Stimulated activated CD8-positive, alpha-beta memory T cell treated with anti-CD3 and anti-CD28 coated beads, Interleukin-7, amount 100 ng/mL, for 4 hours (primary cell): ENCODE results near the gene TNFRSF1A.
A peak's percentile ranks its signal among the peaks of the same experiment; 100 is the strongest.
"Not testable (repeated sequence)": the region's sequence is repeated elsewhere in the genome, so short reads cannot be mapped to it uniquely, and the experiment has no call there.

ENCODE experiments used
- DNase-seq, 2 donors: peaks; one replicate each; pipeline ENCODE4 v3.0.0-alpha.2; 2020; ENCODE audit warnings: low read depth in 2 of 2

Gene TNFRSF1A

DNA sequence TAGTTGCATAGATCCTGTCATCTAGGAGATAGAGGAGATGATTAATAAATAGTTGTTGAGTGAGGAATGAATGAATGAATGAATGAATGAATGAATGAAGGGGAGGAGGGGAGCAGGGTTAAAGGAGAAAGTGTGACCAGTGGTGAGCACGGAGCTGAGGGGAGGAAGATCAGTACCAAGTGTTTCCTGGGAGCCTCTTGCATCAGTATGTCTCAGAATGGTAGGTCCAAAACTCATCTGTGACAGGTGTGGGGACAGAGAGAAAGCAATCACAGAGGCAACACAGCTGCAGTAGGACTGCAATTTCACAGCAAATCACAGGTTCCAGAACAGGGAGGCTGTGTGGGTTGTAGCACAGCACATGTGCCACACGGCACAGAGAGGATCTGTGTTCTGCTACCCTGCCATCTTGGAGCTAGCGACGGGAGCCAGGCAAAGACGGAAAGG is 14.5 kb upstream of the TNFRSF1A start:
- no peak for DNase-seq

DNA sequence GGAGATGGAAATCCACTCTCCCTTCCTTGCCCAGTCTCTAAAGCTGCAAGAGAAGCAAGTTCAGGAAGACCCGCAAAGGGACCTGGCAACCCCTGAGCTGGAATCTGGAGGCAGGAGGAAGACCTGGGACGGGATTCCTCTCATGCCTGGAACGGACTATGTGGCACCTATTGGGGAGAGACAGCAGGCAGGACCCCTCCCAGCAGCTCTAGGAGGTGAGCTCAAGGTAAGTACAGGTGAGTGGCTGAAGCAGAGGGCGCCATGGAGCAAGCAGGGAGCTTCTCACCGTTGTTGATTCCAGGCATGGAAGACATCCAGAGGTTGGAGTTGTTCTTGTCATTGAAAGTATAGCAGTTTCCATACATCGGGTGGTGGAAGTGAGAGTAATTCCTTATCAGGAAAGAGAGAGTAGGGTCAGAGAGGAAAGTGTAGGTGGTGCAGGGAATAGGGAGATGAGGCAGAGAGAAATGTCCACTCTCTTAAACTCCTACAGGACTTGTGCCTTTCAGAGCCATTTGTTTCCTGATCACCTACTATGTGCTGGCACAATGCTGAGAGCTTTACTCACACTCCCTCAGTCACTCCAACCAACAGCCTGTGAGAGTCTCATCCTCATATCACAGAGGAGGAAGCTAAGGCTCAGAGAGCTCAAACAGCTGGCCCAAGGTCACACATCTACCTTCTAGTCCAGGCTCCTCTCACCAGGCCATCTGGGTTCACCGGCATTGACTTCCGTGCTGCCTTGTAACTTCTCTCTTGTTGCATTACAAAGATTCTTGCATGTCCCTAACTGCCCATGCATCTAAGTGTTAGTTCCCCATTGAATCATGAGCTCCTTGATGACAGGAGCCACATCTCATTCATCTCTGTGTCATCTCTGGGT is 13.9 kb upstream of the TNFRSF1A start:
- DNase-seq, result no peak

DNA sequence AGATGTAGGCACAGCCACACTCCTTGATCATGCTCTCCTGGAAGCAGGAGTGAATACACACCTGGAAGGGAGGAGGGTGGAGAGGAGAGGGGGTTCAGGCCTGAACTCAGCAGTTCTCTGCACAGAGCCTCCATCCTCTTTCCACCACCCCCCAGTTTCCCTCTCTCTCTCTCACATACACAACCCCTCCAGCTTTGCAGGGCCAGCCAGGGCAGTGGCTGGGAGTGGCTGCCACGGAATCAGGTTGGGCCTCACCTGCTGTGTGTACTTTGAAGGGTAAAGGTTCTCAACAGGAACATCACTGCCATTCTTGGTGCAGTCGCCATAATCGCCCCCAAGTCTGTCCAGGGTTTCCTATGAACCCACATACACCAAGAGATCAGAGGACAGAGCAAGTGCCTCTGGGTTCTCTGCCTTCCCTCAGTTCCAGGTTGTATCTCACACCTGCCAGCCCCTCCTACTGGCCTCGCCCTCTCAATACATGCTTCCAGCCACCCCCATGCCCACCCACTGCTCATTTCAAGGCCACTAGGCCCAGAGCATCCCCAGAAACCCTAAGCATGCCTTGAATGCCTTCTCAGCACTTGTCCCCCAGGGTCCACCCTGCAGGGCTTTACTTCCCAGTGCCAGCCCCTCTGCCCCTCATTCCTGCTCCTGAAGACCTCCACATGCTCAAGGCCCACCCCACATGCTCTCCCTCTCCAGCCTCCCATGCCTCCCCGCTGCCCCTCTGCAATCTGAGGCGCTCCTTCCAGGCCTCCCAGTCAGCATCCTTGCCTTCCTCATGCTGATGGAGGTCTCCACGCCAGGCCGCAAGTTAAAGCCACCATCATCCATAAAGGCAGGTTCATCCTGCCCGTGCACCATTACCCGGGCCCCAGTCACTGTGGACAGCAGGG is 12.9 kb upstream of the TNFRSF1A start:
- no peak for DNase-seq

DNA sequence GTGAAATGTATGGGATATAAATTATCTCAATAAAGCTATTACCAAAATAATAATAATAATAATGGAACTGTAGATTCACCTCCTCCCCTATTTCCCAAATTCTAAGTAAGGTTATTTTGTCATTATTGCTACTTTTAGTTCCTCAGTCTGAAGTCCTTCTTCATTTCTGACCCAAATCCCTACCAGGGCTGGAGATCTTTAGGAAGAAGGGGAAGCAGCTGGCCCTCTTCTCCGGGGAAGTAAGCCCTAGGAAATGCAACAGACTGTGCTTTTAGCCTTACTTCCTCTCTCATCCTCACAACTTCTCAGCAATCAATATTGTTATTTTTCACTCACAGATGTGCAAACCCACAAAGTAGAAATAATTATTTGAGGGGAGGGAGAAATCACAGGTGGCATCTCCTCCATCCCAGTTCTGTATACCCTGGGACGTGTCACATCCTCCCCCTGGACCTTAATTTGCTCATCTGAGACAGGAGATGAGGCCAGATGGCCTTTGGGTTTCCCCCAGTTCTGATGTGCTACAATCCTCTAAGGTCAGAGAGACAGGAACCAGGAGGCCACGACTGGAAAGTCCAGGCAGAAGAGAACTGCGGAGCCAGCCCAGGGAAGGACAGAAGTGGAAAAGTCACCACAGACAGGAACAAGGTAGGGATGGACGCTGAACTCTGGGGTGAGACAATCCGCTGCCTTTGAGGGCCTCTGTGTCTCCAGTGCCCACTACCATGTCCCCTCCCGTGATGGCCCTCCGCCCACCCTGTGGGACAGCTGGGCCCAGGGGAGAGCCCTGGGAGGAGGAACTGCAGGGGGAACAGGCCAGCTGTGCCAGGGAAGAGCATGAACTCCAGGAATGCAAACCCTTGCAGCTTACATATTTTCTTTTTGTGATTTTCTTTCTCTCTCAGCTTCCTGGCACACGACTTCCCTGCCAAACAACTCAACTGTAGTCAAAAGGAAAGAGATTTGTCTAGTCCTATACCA is 10.6 kb upstream of the TNFRSF1A start:
- DNase-seq, result no peak

DNA sequence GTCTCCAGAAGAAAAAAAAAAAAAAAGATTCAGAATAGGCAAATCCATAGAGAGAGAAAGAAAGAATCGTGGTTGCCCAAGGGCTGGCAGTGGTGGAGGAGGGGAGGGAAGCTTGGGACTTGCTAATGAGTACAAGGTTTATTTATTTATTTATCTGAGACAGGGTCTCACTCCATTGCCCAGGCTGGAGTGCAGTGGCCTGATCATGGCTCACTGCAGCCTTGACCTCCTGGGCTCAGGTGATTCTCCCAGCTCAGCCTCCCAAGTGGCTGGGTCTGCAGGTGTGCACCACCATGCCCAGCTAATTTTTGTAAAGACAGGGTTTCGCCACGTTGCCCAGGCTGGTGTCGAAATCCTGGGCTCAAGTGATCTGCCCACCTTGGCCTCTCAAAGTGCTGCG is 9.7 kb upstream of the TNFRSF1A start:
- DNase-seq, result no peak

DNA sequence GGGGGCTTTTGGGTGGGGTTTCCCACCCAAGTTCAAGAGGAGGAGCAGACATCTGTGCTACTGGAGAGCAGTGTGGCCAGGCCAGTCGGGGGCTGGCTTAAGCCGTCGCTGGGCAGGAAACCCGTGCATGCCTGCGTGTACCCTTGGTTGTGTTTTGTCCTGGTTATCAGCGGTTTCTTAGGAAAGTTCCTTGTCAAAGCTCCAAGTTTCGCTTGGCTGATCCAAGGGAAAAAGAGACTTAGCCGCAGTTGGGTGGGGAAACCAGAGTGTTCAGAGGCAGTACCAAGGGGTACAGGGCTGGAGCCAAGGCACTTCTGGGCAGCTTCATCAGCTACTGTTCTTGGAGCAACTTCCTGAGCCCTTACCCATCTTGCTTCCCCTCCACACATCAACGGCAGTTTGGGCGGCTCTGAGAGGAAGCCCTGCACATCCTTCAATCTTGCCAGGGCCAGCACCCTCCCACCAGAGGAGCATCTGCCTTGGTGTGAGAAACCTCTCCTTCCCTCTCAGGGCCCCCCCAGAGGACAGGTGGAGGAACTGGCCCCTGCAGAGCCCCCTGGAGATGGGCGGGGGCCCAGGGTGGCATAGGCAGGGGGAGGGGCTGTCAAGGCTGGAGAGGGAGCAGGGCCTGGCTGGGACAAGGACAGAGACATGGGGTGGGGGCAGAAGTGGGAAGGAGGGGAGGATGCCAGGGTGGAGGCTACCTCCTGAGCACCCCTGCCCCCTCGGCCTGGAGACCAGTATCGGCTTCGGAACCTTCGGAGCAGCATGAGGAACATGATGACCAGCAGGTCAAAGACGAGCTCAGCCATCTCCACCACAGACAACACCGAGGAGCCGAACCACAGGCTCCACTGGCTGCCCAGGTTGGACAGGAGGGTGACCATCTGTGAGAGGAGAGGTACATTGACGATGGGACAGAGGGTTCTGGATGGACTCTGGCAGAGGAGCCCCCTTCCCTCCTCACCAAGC is 5.8 kb upstream of the TNFRSF1A start:
- no peak for DNase-seq

DNA sequence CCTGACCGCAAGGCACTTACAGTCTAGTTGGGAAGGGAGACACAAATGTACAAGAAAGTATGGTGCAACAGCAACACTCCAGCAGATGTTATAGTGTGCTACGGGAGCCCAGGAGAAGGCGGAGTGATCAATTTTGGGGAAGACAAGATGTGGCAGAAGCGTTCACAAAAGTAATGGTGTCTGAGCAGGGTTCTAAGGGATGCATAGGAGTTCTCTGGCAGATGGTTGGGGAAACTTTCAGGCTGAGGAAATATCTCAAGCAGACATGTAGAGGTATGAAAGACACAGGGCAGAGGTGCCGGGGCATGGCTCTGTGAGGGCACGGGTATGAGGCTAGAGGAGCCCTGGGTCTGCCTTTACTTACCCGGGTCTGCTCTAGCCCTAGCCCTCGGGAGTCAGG is 5.1 kb upstream of the TNFRSF1A start:
- no peak for DNase-seq

DNA sequence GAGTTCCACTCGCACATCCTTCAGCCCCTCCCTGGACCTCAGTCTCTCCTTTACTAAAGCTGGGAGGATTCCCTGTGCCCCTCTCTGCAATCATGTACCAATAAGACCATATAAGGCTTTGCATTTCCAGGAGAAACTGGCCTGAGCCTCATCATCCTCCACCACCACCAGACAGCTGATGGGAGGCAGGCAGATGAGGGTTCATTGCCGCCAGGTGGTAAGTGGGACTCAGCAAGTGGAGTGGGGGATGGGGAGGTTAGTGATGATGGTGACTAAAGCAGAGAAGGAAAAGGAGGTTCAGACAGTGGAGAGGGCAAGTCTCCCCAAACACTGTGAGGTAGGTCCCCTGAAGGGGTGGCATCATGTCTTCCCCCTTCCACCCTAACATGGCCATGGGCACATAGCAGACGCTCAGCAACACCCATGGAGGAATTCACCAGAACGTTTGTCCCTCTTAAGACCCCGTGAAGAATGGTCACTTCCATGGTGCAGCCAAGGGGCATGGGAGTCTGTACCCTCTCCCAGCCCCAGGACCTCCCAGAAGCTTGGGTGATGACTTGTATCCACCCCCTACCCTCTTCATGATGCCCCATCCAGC is 4.5 kb upstream of the TNFRSF1A start:
- DNase-seq, result no peak

DNA sequence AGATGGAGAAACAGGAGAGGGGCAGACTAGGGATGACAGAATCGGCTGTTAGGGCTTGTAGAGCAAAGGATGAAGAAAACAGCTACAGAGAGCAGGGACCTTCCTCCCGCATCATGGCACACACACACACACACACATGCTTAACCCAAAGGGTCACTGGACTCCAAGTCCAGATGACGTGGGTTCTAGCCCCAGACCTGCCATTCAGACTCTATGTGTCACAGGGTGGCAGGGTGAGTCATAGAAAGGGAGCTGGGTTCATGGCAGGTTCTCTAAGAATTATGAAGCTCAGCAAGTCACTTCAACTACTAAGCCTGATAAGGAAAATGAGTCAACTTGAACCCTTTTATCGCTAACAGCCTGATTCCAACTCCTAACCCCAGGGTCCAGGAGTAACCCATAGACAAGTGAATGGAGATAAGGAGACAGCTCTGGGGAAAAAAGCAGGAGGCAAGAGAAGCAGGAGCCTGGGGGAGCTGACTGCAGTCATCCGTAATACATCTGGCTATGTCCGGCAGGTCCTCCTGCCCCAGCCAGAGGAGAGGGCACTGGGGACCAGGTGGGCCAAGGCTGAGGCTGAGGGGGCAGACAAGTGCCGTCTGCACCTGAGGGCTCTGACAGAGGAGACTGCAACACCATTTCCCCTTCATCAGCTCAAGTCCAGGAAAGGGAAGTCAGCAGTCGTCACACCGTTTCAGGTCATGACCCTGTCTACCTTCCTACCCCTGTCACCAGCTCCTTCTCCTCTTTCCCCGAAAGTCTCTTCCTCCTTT is 3.6 kb upstream of the TNFRSF1A start:
- peak in 1 of 2 donors; percentile 41 for DNase-seq

DNA sequence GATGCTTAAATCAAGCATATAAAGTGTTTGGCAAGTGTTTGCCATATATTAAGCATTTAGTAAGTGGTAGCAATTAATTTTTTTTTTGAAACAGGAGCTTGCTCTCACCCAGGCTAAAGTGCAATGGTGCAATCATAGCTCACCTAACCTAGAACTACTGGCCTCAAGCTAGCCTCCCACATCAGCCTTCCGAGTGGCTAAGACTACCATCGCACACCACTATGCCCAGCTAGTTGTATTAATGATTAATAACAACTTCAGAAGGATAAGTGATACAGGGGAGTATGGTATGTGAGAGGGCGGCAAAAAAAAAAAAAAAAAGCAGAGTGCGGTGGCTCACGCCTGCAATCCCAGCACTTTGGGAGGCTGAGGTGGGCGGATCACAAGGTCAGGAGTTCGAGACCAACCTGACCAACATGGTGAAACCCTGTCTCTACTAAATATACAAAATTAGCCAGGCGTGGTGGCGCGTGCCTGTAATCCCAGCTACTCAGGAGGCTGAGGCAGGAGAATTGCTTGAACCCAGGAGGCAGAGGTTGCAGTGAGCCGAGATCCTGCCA is 2.3 kb upstream of the TNFRSF1A start:
- DNase-seq, result not testable (repeated sequence)

GRCh38 chr12:6343518-6343917 is 1.6 kb upstream of the TNFRSF1A start:
- DNase-seq, result no peak

- no peak for DNase-seq
These were observed 439 bp upstream of the TNFRSF1A start for GRCh38 chr12:6342140-6342889.

- no peak for DNase-seq
These were observed 995 bp downstream of the TNFRSF1A start for GRCh38 chr12:6340745-6341416.

DNA sequence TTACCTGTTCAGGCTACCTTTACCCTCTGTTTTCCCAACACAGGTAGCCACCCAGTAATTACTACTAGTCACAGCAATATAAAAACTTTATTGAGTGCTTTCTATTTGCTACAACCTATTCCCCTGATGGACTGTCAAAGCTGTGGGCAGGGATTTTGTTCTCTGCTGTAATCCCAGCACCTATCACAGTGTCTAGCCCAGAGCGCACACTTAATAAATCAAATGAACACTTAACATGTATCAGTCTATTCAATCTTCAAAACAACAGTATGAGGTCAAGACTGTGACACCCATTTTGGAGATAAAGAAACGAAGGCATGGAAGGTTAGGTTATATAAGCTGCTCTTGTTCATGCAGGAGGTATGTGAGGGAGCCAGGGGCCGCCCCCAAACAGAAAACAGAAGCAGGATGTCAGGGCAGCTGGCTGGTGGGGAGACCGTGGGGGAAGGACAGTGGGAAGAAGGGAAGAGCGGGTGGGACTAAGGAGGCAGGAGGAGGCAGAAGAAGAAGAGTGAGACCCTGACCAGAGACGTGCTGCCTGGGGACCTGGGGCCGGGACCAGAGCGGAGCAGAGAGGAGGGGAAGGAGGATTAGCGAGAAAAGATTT is 1.7 kb downstream of the TNFRSF1A start:
- no peak for DNase-seq

GRCh38 chr12:6338955-6339354 is 2.9 kb downstream of the TNFRSF1A start:
- DNase-seq, result no peak

DNA sequence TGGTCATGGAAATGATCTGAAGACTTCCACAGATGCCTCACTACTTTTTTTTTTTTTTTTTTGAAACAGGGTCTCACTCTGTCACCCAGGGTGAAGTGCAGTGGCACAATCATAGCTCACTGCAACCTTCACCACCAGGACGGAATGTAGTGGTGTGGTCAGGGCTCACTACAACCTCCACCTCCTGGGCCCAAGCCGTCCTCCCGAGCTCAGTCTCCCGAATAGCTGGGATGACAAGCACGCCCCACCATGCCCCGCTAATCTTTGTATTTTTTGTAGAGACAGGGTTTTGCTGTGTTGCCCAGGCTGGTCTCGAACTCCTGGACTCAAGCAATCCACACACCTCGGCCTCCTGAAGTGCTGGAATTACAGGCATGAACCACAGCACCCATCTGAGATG is 3.3 kb downstream of the TNFRSF1A start:
- not testable (repeated sequence) for DNase-seq

- DNase-seq, result no peak
These were observed 3.9 kb downstream of the TNFRSF1A start for GRCh38 chr12:6337958-6338433.
